H1 (cell line): ENCODE measurements around the gene AGGF1. TPM values are rescaled to one million over a fixed set of nuclear protein-coding genes. Genes with fewer than 3 reads are reported as not detected.

ENCODE experiments used
- CTCF ChIA-PET: fragments of 300-600 bp; sonication (Branson Sonifier 250); formaldehyde crosslinking; loops from one replicate; lab custom pipeline; 2021; ENCODE audit not compliant: partially characterized antibody; lab: Charles Lee
- POLR2A ChIA-PET: fragments of 300-600 bp; sonication (Branson Sonifier 250); formaldehyde crosslinking; loops from one replicate; lab custom pipeline; 2021; ENCODE audit warnings: inconsistent platforms; ENCODE audit not compliant: partially characterized antibody; lab: Charles Lee
- DNase-seq, 2 experiments: peaks; one replicate each; pipeline versions ENCODE4 v3.0.0 to v3.0.0-alpha.2; 2010 to 2022; ENCODE audit warnings: low spot score in 2 of 2, low read depth in 1 of 2, mixed read lengths in 1 of 2
- FAIRE-seq: peaks from 2 replicates; lab custom pipeline; 2011; peaks lifted over from hg19 to GRCh38; lab: Jason Lieb, UNC
- H2AFZ ChIP-seq: 2 replicates; pipeline ENCODE4 v1.8.1; 2012; ENCODE audit warnings: low read length, inconsistent platforms
- H2AK5ac ChIP-seq: 2 replicates; pipeline ENCODE4 v1.6.1; 2013; ENCODE audit warnings: low read depth, low read length
- H2BK120ac ChIP-seq: replicated peaks from 2 replicates; pipeline ENCODE3; 2013; ENCODE audit warnings: low read depth, low read length, inconsistent platforms
- H2BK12ac ChIP-seq: 2 replicates; pipeline ENCODE4 v1.6.1; 2013; ENCODE audit warnings: low read depth, low read length
- H2BK15ac ChIP-seq: 2 replicates; pipeline ENCODE4 v1.6.1; 2013; ENCODE audit warnings: low read length
- H2BK20ac ChIP-seq: 2 replicates; pipeline ENCODE4 v1.6.1; 2013; ENCODE audit warnings: low read length
- H2BK5ac ChIP-seq: 2 replicates; pipeline ENCODE4 v1.6.1; 2013; ENCODE audit warnings: low read depth, low read length
- H3K14ac ChIP-seq: 2 replicates; pipeline ENCODE4 v1.6.1; 2013; ENCODE audit warnings: inconsistent platforms; ENCODE audit not compliant: insufficient read length
- H3K18ac ChIP-seq: 2 replicates; pipeline ENCODE4 v1.6.1; 2013; ENCODE audit warnings: low read length; ENCODE audit errors: extremely low read depth
- H3K23ac ChIP-seq: 2 replicates; pipeline ENCODE4 v1.6.1; 2013; ENCODE audit warnings: inconsistent platforms; ENCODE audit not compliant: insufficient read length
- H3K23me2 ChIP-seq: 2 replicates; pipeline ENCODE4 v1.6.1; 2013; ENCODE audit warnings: low read depth, low read length
- H3K27ac ChIP-seq: 2 replicates; pipeline ENCODE4 v1.6.1; 2011; ENCODE audit warnings: low read depth, low read length, inconsistent platforms
- H3K27me3 ChIP-seq, 4 experiments: replicated peaks in 1 of 4; 1 replicate in 1 of 4; 2 replicates in 3 of 4; pipeline versions ENCODE4 v1.6.1 to v1.8.1; 2011 to 2013; ENCODE audit warnings: low read length in 3 of 4, mild to moderate bottlenecking in 3 of 4, inconsistent platforms in 2 of 4, mixed read lengths in 2 of 4, moderate library complexity in 1 of 4; ENCODE audit not compliant: control insufficient read depth in 3 of 4, insufficient read depth in 3 of 4; ENCODE audit errors: extremely low read depth in 1 of 4
- H3K36me3 ChIP-seq, 4 experiments: 2 replicates each; pipeline versions ENCODE4 v1.6.1 to v1.8.1; 2011 to 2013; ENCODE audit warnings: mild to moderate bottlenecking in 4 of 4, low read length in 3 of 4, moderate library complexity in 2 of 4, control low read depth in 1 of 4, inconsistent platforms in 1 of 4; ENCODE audit not compliant: insufficient read depth in 4 of 4, control insufficient read depth in 2 of 4
- H3K4ac ChIP-seq: replicated peaks from 2 replicates; pipeline ENCODE3; 2013; ENCODE audit warnings: low read length, low read depth, mixed read lengths, inconsistent platforms; ENCODE audit not compliant: insufficient read length
- H3K4me1 ChIP-seq, 4 experiments: replicated peaks in 1 of 4; 1 replicate in 1 of 4; 2 replicates in 3 of 4; pipeline versions ENCODE4 v1.6.1 to v1.8.1; 2011 to 2013; ENCODE audit warnings: low read length in 3 of 4, inconsistent platforms in 2 of 4, mixed read lengths in 1 of 4; ENCODE audit not compliant: insufficient read depth in 4 of 4, control insufficient read depth in 3 of 4
- H3K4me2 ChIP-seq, 2 experiments: 2 replicates each; pipeline versions ENCODE4 v1.6.1 to v1.8.1; 2011 to 2013; ENCODE audit warnings: low read depth in 2 of 2, low read length in 2 of 2, control low read depth in 1 of 2, inconsistent platforms in 1 of 2, mild to moderate bottlenecking in 1 of 2; ENCODE audit not compliant: insufficient read depth in 1 of 2
- H3K4me3 ChIP-seq, 4 experiments: fragments of 200-600, 300-600 bp in 1 of 4; sonication (generic), shearing (Covaris generic), sonication (Bioruptor Twin) in 1 of 4; 2 replicates each; pipeline versions ENCODE4 v1.5.1 to v1.8.1; 2011 to 2016; ENCODE audit warnings: low read length in 4 of 4, low read depth in 3 of 4, control low read depth in 2 of 4, inconsistent platforms in 2 of 4, mild to moderate bottlenecking in 2 of 4, mixed read lengths in 1 of 4, moderate library complexity in 1 of 4; ENCODE audit not compliant: insufficient read depth in 2 of 4; ENCODE audit errors: extremely low read depth in 1 of 4
- H3K56ac ChIP-seq: replicated peaks from 2 replicates; pipeline ENCODE3; 2013; ENCODE audit warnings: low read depth, mild to moderate bottlenecking, mixed read lengths, low read length, inconsistent platforms; ENCODE audit not compliant: insufficient read length
- H3K79me1 ChIP-seq: 2 replicates; pipeline ENCODE4 v1.6.1; 2013; ENCODE audit warnings: low read depth, low read length, control low read depth
- H3K79me2 ChIP-seq, 2 experiments: 2 replicates each; pipeline versions ENCODE4 v1.6.1 to v1.8.1; 2012 to 2013; ENCODE audit warnings: low read length in 2 of 2, mild to moderate bottlenecking in 2 of 2, inconsistent platforms in 1 of 2; ENCODE audit not compliant: insufficient read depth in 2 of 2, control insufficient read depth in 1 of 2
- H3K9ac ChIP-seq, 4 experiments: replicated peaks in 1 of 4; 1 replicate in 1 of 4; 2 replicates in 3 of 4; pipeline versions ENCODE4 v1.6.1 to v1.8.1; 2011 to 2013; ENCODE audit warnings: low read depth in 3 of 4, low read length in 3 of 4, control low read depth in 2 of 4, mild to moderate bottlenecking in 2 of 4, moderate library complexity in 2 of 4, inconsistent platforms in 1 of 4; ENCODE audit errors: extremely low read depth in 1 of 4
- H3K9me3 ChIP-seq, 2 experiments: 2 replicates each; pipeline versions ENCODE4 v1.6.1 to v1.8.1; 2012 to 2013; ENCODE audit warnings: mild to moderate bottlenecking in 2 of 2, moderate library complexity in 2 of 2, control low read depth in 1 of 2, inconsistent platforms in 1 of 2, low read depth in 1 of 2, low read length in 1 of 2, mixed read lengths in 1 of 2; ENCODE audit not compliant: insufficient read depth in 2 of 2
- H4K20me1 ChIP-seq, 2 experiments: replicated peaks in 1 of 2; 2 replicates each; pipeline versions ENCODE3 to v1.8.1; 2011 to 2013; ENCODE audit warnings: inconsistent platforms in 2 of 2, low read length in 2 of 2, mild to moderate bottlenecking in 1 of 2; ENCODE audit not compliant: insufficient read depth in 2 of 2, control insufficient read depth in 1 of 2
- H4K5ac ChIP-seq: 2 replicates; pipeline ENCODE4 v1.6.1; 2013; ENCODE audit warnings: low read length, low read depth, mixed read lengths, inconsistent platforms; ENCODE audit not compliant: insufficient read length
- H4K8ac ChIP-seq: 2 replicates; pipeline ENCODE4 v1.8.0; 2013; ENCODE audit warnings: mild to moderate bottlenecking, moderate library complexity, low read length, inconsistent platforms; ENCODE audit not compliant: insufficient read depth; ENCODE audit errors: extremely low read depth
- H4K91ac ChIP-seq: replicated peaks from 2 replicates; pipeline ENCODE3; 2013; ENCODE audit warnings: low read length, mixed read lengths, inconsistent platforms; ENCODE audit not compliant: insufficient read length
- ASH2L ChIP-seq: fragments of 200-600, 300-600 bp; sonication (generic); IDR thresholded peaks from one replicate; pipeline ENCODE4 v1.7.1; 2017; ENCODE audit warnings: low read length
- BACH1 ChIP-seq: IDR thresholded peaks from 2 replicates; pipeline ENCODE4 v1.6.1; 2012; ENCODE audit warnings: low read length, improper control_type of control experiment
- CEBPB ChIP-seq: IDR thresholded peaks from 2 replicates; pipeline ENCODE4 v1.6.1; 2012; ENCODE audit warnings: low read depth, low read length
- CTBP2 ChIP-seq: IDR thresholded peaks from 2 replicates; pipeline ENCODE4 v1.7.0; 2011; ENCODE audit warnings: borderline replicate concordance, mild to moderate bottlenecking, moderate library complexity, mixed read lengths, low read length; ENCODE audit not compliant: insufficient read depth, insufficient read length
- GTF2F1 ChIP-seq: IDR thresholded peaks from 2 replicates; pipeline ENCODE4 v1.6.1; 2012; ENCODE audit warnings: low read depth, low read length, improper control_type of control experiment, borderline replicate concordance
- KDM4A ChIP-seq: IDR thresholded peaks from one replicate; pipeline ENCODE4 v1.7.1; 2012; ENCODE audit warnings: low read depth, mild to moderate bottlenecking, moderate library complexity, low read length, inconsistent platforms; ENCODE audit not compliant: severe bottlenecking
- POLR2A ChIP-seq, 2 experiments: IDR thresholded peaks; 1 replicate in 1 of 2; 2 replicates in 1 of 2; pipeline ENCODE4 v1.6.1; 2011; ENCODE audit warnings: low read depth in 2 of 2, low read length in 2 of 2, mild to moderate bottlenecking in 2 of 2; ENCODE audit errors: control extremely low read depth in 1 of 2
- RBBP5 ChIP-seq: IDR thresholded peaks from 2 replicates; pipeline ENCODE4 v1.7.1; 2012; ENCODE audit warnings: low read depth, mild to moderate bottlenecking, inconsistent platforms, low read length, moderate library complexity, borderline replicate concordance
- RNF2 ChIP-seq: fragments of 200-900, 300-1000 bp; sonication (generic); IDR thresholded peaks from 2 replicates; pipeline ENCODE4 v1.7.1; 2016; ENCODE audit warnings: borderline replicate concordance, low read depth, mild to moderate bottlenecking, antibody characterized with exemption, low read length; ENCODE audit not compliant: poor library complexity, severe bottlenecking; ENCODE audit errors: missing control alignments
- SAP30 ChIP-seq: fragments of 300-600 bp; sonication (generic); IDR thresholded peaks from 2 replicates; pipeline ENCODE4 v1.7.1; 2012; ENCODE audit warnings: low read length, moderate library complexity, mild to moderate bottlenecking, inconsistent platforms; ENCODE audit not compliant: insufficient read depth, insufficient replicate concordance
- SIN3A ChIP-seq, 2 experiments: IDR thresholded peaks in 1 of 2; conservative IDR thresholded peaks in 1 of 2; 2 replicates each; pipeline ENCODE4 v1.6.1; 2011 to 2012; ENCODE audit warnings: low read length in 2 of 2, improper control_type of control experiment in 1 of 2, low read depth in 1 of 2, mild to moderate bottlenecking in 1 of 2
- SIRT6 ChIP-seq: IDR thresholded peaks from one replicate; pipeline ENCODE4 v1.7.1; 2012; ENCODE audit warnings: low read length, inconsistent platforms
- SRF ChIP-seq: IDR thresholded peaks from 2 replicates; pipeline ENCODE4 v1.6.1; 2011; ENCODE audit warnings: mild to moderate bottlenecking, low read depth, low read length, moderate library complexity
- USF2 ChIP-seq: IDR thresholded peaks from 2 replicates; pipeline ENCODE4 v1.6.1; 2011; ENCODE audit warnings: low read length, improper control_type of control experiment
- WGBS, 2 experiments: shearing (Covaris generic) in 1 of 2; methylation state at CpG; one replicate each; pipeline versions ENCODE4 v1.1.6 to v1.1.7; 2013 to 2015; ENCODE audit warnings: low lambda C conversion rate in 2 of 2, mixed read lengths in 2 of 2, inconsistent platforms in 1 of 2, low coverage in 1 of 2, missing lambda C conversion rate in 1 of 2; ENCODE audit not compliant: insufficient replicate concordance in 2 of 2, insufficient coverage in 1 of 2, insufficient read length in 1 of 2; ENCODE audit errors: extremely low coverage in 1 of 2, missing lambda C conversion rate in 1 of 2; 5-methylcytosine and 5-hydroxymethylcytosine counted together
- polyA plus RNA-seq, 7 experiments: library from polyadenylated mRNA; depleted of rRNA in 3 of 7; stranded (reverse) in 5 of 7; unstranded in 2 of 7; fragments of >200 nt in 5 of 7; fragments of 200-250 nt in 2 of 7; gene quantifications; 1 replicate in 5 of 7; 2 replicates in 1 of 7; 4 replicates in 1 of 7; pipeline versions ENCODE4 v1.2.1 to v1.2.3, GENCODE V29; 2011 to 2013; ENCODE audit warnings: missing spikeins in 2 of 7, mixed read lengths in 2 of 7
- total RNA-seq: library from RNA; stranded (reverse); fragmentation: NEBNext Ultra II Directional; extraction: Animal tissue kit (Norgen Biotek cat#: 25700); gene quantifications from 2 replicates; pipeline ENCODE4 v1.2.1, GENCODE V29; 2021

The AGGF1 gene
- total and polyA plus RNA-seq, 2 of the 8 experiments (the other 6 are each of a cell fraction or from before 2014, with no cell fraction given) = 7.3 to 19.0 TPM

GRCh38 chr5:76994337-76994736 lies 35.9 kb upstream of the AGGF1 start:
- H2AFZ ChIP-seq = no peak overlapping the region
- H3K4me1 ChIP-seq = no peaks in the 10 kb centered on the region
- no peak overlapping the region for H3K9ac ChIP-seq
- no peak overlapping the region for H3K4me3 ChIP-seq
- H4K8ac ChIP-seq = no peak overlapping the region
- FAIRE-seq (no peak), DNase-seq (no peak)
- no peak overlapping the region for H3K18ac ChIP-seq
- H3K9me3 ChIP-seq = no peaks in the 10 kb centered on the region
- H3K4me2 ChIP-seq = no peak overlapping the region
- no peak overlapping the region for H3K56ac ChIP-seq
- no peak overlapping the region for H3K14ac ChIP-seq
- no peak overlapping the region for H3K23ac ChIP-seq
- H2BK5ac ChIP-seq = no peak overlapping the region
- no peaks in the 10 kb centered on the region for H4K20me1 ChIP-seq
- no peak overlapping the region for H2BK20ac ChIP-seq
- H2BK12ac ChIP-seq = no peak overlapping the region
- POLR2A ChIA-PET = no interaction called here
- H4K5ac ChIP-seq = no peak overlapping the region
- no peak overlapping the region for H2BK15ac ChIP-seq
- 0 to 75% methylated on average over 1 to 6 of the region's 6 CpGs for WGBS, 2 experiments
- no peaks in the 10 kb centered on the region for H3K79me1 ChIP-seq
- no peak overlapping the region for H2AK5ac ChIP-seq
- H2BK120ac ChIP-seq = no peak overlapping the region
- CTCF ChIA-PET = no interaction called here
- no peaks in the 10 kb centered on the region for H3K27me3 ChIP-seq
- H3K79me2 ChIP-seq = no peaks in the 10 kb centered on the region
- no peak overlapping the region for H3K27ac ChIP-seq
- H3K23me2 ChIP-seq = no peaks in the 10 kb centered on the region
- no peaks in the 10 kb centered on the region for H3K36me3 ChIP-seq
- no peak overlapping the region for H4K91ac ChIP-seq
- H3K4ac ChIP-seq = no peak overlapping the region
- TF ChIP-seq RNF2 = no peak
- no peak for TF ChIP-seq POLR2A (IDR thresholded peaks at IDR 0.05; ENCODE audit: control extremely low read depth in 1 of 2, low read depth in 2 of 2, low read length in 2 of 2)
- no peak for TF ChIP-seq USF2
- TF ChIP-seq SAP30 = no peak
- no peak for TF ChIP-seq SIRT6
- TF ChIP-seq ASH2L = no peak
- no peak for TF ChIP-seq RBBP5
- no peak for TF ChIP-seq SRF
- no peak for TF ChIP-seq CEBPB
- TF ChIP-seq CTBP2 = no peak
- no peak for TF ChIP-seq BACH1
- TF ChIP-seq SIN3A (conservative IDR thresholded peaks at IDR 0.05 in 1 of 2, IDR thresholded peaks at IDR 0.05 in 1 of 2; ENCODE audit: low read depth in 1 of 2, low read length in 2 of 2) = no peak
- no peak for TF ChIP-seq GTF2F1
- TF ChIP-seq KDM4A = no peak
